Measurements from ENCODE around the gene CST7. TPM values are rescaled to one million over a fixed set of nuclear protein-coding genes. Genes with fewer than 3 reads are reported as not detected.

Gene CST7
- total RNA-seq, 1 experiment from 2014 or later: not detected

DNA sequence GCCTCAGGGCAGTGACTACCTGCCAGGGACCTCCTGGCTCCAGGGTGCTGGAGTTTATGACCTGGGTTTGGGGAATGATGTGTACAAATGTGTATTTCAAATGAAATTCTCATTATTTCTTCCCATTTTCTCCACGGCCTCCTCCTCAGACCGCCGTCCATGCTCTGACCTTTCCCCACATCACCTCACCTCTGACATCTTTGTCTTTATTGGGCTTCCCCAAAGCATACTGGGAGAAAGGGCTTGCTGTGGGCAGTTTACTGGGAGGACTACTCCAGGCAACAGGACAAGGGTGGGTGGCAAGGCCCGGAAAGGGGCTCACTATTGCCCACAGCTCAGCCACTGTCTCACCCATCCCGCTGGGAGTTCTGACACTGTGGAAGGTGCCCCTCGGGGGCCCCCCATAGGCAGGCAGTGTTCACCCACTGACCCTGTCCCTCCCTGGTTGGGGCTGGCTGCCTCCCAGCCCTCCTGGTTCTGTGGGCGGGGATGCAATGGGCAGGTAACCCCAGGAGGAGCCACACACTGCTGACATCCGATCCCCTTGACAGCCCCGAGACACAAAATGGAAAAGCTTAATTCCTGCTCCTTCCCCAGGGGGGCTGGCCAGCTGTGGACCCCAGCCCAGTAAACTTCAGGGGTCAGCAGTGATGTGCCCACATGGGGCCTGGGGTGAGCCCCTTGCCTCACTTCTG is 39.8 kb upstream of the CST7 start:
- Mint-ChIP-seq H3K27me3 (ENCODE audit: low read depth) (peaks cover 9% of the 10 kb centered on the region), H3K27ac (no peak overlapping the region), H3K4me3 (no peak overlapping the region), H3K36me3 (peaks cover 17% of the 10 kb centered on the region), H3K4me1 (peaks cover 18% of the 10 kb centered on the region), H3K9me3 (peaks cover 36% of the 10 kb centered on the region)
- TF ChIP-seq JAZF1 (CRISPR knock-in tag; IDR thresholded peaks at IDR 0.05) (no peak), ZNF532 (CRISPR knock-in tag; IDR thresholded peaks at IDR 0.05; ENCODE audit: borderline replicate concordance) (no peak), E2F4 (CRISPR knock-in tag; IDR thresholded peaks at IDR 0.05; ENCODE audit: borderline replicate concordance, low read depth) (no peak), ZNF138 (CRISPR knock-in tag; conservative IDR thresholded peaks at IDR 0.05) (no peak), TEAD4 (CRISPR knock-in tag; IDR thresholded peaks at IDR 0.05) (no peak), FOXJ3 (CRISPR knock-in tag; IDR thresholded peaks at IDR 0.05; ENCODE audit: borderline replicate concordance) (no peak), TEAD1 (CRISPR knock-in tag; IDR thresholded peaks at IDR 0.05) (no peak), ZNF416 (CRISPR knock-in tag; IDR thresholded peaks at IDR 0.05) (no peak), CREM (CRISPR knock-in tag; IDR thresholded peaks at IDR 0.05) (no peak), NFATC4 (CRISPR knock-in tag; IDR thresholded peaks at IDR 0.05) (no peak), GABPB1 (CRISPR knock-in tag; IDR thresholded peaks at IDR 0.05) (no peak), RORB (CRISPR knock-in tag; IDR thresholded peaks at IDR 0.05) (no peak), AFF4 (CRISPR knock-in tag; IDR thresholded peaks at IDR 0.05; ENCODE audit: borderline replicate concordance) (no peak)
- TF ChIP-seq, protein P1, sequence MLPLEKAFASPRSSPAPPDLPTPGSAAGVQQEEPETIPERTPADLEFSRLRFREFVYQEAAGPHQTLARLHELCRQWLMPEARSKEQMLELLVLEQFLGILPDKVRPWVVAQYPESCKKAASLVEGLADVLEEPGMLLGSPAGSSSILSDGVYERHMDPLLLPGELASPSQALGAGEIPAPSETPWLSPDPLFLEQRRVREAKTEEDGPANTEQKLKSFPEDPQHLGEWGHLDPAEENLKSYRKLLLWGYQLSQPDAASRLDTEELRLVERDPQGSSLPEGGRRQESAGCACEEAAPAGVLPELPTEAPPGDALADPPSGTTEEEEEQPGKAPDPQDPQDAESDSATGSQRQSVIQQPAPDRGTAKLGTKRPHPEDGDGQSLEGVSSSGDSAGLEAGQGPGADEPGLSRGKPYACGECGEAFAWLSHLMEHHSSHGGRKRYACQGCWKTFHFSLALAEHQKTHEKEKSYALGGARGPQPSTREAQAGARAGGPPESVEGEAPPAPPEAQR (CRISPR knock-in tag; IDR thresholded peaks at IDR 0.05): no peak
- TF ChIP-seq, protein P2, sequence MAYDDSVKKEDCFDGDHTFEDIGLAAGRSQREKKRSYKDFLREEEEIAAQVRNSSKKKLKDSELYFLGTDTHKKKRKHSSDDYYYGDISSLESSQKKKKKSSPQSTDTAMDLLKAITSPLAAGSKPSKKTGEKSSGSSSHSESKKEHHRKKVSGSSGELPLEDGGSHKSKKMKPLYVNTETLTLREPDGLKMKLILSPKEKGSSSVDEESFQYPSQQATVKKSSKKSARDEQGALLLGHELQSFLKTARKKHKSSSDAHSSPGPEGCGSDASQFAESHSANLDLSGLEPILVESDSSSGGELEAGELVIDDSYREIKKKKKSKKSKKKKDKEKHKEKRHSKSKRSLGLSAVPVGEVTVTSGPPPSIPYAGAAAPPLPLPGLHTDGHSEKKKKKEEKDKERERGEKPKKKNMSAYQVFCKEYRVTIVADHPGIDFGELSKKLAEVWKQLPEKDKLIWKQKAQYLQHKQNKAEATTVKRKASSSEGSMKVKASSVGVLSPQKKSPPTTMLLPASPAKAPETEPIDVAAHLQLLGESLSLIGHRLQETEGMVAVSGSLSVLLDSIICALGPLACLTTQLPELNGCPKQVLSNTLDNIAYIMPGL (CRISPR knock-in tag; IDR thresholded peaks at IDR 0.05): no peak
- TF ChIP-seq, protein P3, sequence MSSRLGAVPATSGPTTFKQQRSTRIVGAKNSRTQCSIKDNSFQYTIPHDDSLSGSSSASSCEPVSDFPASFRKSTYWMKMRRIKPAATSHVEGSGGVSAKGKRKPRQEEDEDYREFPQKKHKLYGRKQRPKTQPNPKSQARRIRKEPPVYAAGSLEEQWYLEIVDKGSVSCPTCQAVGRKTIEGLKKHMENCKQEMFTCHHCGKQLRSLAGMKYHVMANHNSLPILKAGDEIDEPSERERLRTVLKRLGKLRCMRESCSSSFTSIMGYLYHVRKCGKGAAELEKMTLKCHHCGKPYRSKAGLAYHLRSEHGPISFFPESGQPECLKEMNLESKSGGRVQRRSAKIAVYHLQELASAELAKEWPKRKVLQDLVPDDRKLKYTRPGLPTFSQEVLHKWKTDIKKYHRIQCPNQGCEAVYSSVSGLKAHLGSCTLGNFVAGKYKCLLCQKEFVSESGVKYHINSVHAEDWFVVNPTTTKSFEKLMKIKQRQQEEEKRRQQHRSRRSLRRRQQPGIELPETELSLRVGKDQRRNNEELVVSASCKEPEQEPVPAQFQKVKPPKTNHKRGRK (CRISPR knock-in tag; IDR thresholded peaks at IDR 0.05; ENCODE audit: borderline replicate concordance): no peak
- TF ChIP-seq, protein P4, sequence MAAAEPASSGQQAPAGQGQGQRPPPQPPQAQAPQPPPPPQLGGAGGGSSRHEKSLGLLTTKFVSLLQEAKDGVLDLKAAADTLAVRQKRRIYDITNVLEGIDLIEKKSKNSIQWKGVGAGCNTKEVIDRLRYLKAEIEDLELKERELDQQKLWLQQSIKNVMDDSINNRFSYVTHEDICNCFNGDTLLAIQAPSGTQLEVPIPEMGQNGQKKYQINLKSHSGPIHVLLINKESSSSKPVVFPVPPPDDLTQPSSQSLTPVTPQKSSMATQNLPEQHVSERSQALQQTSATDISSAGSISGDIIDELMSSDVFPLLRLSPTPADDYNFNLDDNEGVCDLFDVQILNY (CRISPR knock-in tag; IDR thresholded peaks at IDR 0.05): no peak
- no peak for ATAC-seq
- DNase-seq (ENCODE audit: low spot score): no peak
- ChIA-PET POLR2A (no interaction called here), CTCF (no interaction called here)
